H54 (cell line): ENCODE results near the gene LMX1A.

Experiments
- DNase-seq: peaks from one replicate; pipeline ENCODE4 v3.0.0; 2011; ENCODE audit warnings: low spot score, mixed read lengths; ENCODE audit not compliant: insufficient read length
- FAIRE-seq: peaks from 3 replicates; lab custom pipeline; 2011; peaks lifted over from hg19 to GRCh38; lab: Jason Lieb, UNC
- POLR2A ChIP-seq: IDR thresholded peaks from 2 replicates; pipeline ENCODE4 v1.6.1; 2011; ENCODE audit warnings: low read depth, mild to moderate bottlenecking, low read length

The LMX1A gene

GRCh38 chr1:165353731-165354671 lies 2.5 kb downstream of the LMX1A start:
- DNase-seq: no peak
- FAIRE-seq: no peak

DNA sequence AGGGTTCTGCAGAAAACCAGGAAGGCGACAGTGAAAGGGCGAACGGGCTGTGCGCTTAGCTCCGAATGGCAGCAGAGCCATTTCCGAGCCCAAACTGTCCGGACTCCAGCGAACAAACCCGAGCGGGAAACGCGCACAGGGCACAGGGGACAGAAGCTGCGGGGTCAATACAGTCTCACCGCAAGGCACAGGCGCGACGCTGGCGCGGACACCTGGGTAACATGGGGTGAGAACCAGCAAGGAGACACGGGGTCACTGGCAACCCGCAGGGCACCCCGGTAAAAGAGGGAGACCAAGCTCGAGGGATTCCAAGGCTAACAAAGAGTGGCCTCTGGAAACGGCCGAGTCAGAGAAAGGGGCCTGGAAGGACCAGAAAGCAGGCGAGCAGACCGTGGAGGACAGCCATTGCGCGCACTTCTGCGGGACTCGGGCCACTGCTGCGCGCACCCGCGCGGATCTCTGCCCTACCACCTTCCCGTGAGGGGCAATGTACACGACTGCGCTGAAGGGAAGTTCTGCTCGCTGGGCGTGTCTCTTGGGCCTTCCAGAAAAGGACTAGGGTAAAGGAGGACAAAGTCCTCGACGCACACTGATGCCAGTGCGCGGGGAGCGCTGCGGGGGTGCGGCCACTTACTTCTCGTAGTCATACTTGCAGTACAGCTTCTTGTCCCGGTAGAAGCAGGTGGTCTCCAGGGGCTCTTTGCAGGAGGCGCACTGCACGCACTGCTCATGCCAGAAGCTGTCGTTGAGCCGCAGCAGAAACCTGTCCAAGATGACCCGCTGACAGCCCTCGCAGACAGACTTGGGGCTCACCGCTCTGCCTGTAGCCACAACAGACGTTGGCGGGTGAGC lies 3.8 kb downstream of the LMX1A start:
- TF ChIP-seq POLR2A: no peak
- FAIRE-seq (no peak), DNase-seq (no peak)

More at GRCh38 chr1:165353731-165354671, 2.5 kb downstream of the LMX1A start:
- TF ChIP-seq POLR2A: no peak

DNA sequence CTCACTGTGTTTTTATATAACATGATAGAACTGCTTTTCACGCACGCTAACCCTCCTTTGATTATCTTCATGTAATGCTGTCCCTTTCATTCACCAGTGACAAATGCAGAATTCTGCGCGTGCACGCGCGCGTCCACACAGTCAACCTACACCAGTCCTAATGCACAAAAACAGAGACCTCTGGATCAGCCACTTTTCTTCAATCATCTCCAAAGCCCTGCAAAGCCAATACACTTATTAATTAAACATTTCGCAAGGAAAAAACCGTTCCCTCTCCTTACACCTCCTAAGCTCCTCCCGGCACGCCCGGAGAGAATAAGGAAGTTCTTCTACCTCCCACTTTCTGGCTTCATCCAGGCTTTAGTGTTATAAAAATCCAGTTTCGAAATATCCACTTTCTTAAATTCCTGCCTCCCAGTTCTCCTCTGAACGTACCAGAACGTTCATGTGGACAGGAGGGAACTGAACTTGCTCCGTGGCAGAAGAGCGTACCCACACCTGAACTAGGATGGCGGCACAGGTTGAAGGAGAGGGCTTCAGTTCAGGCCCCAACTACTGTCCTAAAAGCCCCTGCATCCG lies 4.6 kb downstream of the LMX1A start:
- no peak for FAIRE-seq
- TF ChIP-seq POLR2A: no peak
- no peak for DNase-seq

DNA sequence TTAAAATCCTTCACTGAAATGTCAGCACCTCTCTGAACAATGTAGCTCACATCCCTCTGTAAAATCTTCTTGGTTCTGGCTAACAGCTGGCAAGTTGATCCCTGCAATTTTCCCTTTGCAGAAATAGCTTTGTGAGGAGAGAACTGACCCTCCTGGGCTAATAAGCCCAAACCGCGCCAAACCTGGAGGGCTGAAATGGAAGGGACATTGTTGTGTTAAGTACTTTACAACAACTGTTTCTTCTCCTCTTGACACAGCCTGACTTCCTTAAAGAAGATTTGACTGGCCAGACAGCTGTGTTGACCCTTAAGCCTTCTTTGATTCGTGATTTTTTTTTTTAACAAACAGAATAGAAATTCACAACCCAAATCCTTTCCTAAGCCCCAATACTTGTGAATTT lies 5.7 kb downstream of the LMX1A start:
- no peak for FAIRE-seq
- DNase-seq: no peak
- no peak for TF ChIP-seq POLR2A

- no peak for TF ChIP-seq POLR2A
- no peak for DNase-seq
- no peak for FAIRE-seq
Measured at GRCh38 chr1:165345502-165345901, 11.0 kb downstream of the LMX1A start.

DNA sequence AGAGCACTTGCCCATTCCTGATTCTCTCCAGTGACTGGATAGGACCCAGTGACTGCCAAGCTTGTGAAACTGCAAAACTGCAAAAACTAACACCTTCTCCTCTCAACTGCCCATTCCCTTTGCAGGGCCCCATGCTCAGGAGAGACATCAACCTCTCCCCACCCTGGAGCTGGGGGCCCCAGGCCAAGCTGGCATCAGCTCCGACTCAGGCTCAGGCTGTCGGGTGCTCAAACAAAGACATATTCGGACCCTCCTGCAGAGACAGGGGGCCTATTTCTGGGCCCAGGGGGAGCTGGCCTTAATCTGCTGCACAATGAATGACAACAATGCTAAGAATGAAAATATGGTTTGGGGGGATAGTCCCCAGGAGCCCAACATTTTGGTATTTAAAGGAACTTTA lies 11.8 kb downstream of the LMX1A start:
- DNase-seq (no peak), FAIRE-seq (no peak)
- TF ChIP-seq POLR2A: no peak

DNA sequence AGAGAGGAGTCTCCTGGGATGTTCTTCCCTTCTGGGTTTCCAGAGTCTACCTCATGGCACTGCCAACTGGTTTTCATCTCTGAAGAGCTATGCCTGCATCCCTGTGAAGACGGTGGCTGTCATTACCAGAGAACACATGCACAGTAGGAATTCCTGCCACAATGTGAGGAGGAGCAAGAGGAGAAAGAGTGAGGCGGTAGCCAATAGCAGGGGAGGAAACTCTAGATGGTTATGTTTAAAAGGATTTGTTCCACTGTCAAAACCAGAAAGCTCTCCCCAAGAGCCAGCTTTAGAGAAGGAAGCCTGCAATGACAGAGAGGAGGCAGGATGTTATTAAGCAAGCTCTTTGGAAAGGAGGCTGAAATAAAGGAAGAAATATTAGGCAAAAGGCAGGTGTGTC lies 12.3 kb downstream of the LMX1A start:
- no peak for TF ChIP-seq POLR2A
- DNase-seq: no peak
- no peak for FAIRE-seq

- FAIRE-seq (no peak), DNase-seq (no peak)
- no peak for TF ChIP-seq POLR2A
Measured at GRCh38 chr1:165342587-165342986, 13.9 kb downstream of the LMX1A start.

GRCh38 chr1:165342168-165342567 lies 14.3 kb downstream of the LMX1A start:
- no peak for TF ChIP-seq POLR2A
- DNase-seq (no peak), FAIRE-seq (no peak)

GRCh38 chr1:165339164-165339563 lies 17.4 kb downstream of the LMX1A start:
- DNase-seq (no peak), FAIRE-seq (no peak)
- no peak for TF ChIP-seq POLR2A

- FAIRE-seq (no peak), DNase-seq (no peak)
- no peak for TF ChIP-seq POLR2A
Measured at GRCh38 chr1:165330483-165330882, 26.0 kb downstream of the LMX1A start.

- DNase-seq (no peak), FAIRE-seq (no peak)
- no peak for TF ChIP-seq POLR2A
Measured at GRCh38 chr1:165329104-165329503, 27.4 kb downstream of the LMX1A start.

DNA sequence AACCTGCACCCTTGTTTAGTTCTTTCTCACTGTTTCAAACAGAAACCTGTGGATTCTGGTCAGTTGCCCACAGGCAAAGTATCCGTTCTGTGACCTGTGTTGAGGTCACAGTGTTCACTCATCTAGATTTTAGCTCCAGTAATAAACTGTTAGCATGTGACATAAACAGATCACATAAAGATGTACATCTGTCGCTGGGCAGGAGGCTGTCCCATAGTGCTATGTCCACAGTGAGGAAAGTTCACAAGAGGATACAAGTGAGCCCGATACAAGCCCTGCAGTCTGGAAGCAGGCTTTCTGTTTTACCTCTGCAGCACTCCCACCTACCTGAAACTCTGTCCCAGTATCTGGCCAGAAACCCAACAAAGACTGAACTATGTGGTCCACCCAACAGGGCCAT lies 28.4 kb downstream of the LMX1A start:
- no peak for FAIRE-seq
- no peak for TF ChIP-seq POLR2A
- DNase-seq: no peak

- TF ChIP-seq POLR2A: no peak
- no peak for DNase-seq
- no peak for FAIRE-seq
Measured at GRCh38 chr1:165327538-165327937, 29.0 kb downstream of the LMX1A start.
